ENCODE data around the gene FLACC1.
"Not testable (repeated sequence)": the region's sequence is repeated elsewhere in the genome, so short reads cannot be mapped to it uniquely, and the experiment has no call there.

FLACC1 gene

DNA sequence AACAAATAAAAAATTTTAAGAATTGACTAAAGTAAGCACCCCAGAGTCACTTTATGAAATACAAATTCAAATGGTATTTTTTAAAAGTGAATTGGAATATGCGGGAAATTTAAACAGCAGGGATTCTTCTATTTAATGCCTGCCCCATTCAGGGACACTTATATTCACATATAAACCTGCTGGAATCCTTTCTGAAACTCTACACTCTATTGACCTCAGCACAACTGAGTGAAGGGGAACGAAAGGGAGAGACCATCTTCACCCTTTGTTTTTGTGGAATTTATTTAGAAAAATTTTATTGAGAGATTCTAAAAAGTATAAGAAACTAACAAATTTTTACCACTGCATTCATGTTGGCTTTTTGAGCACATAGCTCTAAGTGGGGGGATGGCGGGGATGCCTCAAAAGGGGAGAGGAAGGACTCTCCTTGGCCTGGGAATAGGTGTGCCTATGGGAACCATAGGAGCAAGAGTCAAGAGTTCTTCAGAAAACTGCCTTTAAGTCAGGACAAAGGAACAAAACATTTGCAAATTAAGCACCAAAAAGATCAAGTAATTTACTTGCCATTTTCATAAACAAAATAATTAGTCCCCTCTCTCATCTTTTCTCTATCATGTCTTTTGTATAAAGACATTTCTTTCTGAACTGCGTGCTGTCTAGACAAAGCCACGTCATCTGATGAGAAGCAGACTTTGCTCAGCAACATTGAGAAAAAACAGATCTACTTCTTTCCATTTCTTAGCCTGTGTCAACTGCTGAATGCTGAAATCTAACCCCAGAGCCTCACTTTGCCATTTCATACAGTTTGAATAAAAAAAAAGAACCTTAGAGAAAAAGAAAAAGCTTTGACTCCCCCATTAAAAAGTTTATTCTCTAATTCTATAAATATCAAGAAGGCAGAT, 21.6 kb upstream of the FLACC1 start:
- Histone ChIP-seq H3K4me1 (no peaks in the 10 kb centered on the region), H3K9me3 (ENCODE audit: control insufficient read depth, low read length) (no peaks in the 10 kb centered on the region), H3K36me3 (ENCODE audit: control insufficient read depth, insufficient read depth, low read length) (no peaks in the 10 kb centered on the region), H3K27ac (no peak overlapping the region), H3K27me3 (ENCODE audit: control insufficient read depth, insufficient read depth, low read length) (no peaks in the 10 kb centered on the region), H2AFZ (no peak overlapping the region), H3K4me2 (ENCODE audit: low read length) (no peak overlapping the region), H3K9ac (no peak overlapping the region), H3K4me3 (ENCODE audit: low read depth, low read length) (no peak overlapping the region), H3K79me2 (no peaks in the 10 kb centered on the region)
- TF ChIP-seq, protein P1, sequence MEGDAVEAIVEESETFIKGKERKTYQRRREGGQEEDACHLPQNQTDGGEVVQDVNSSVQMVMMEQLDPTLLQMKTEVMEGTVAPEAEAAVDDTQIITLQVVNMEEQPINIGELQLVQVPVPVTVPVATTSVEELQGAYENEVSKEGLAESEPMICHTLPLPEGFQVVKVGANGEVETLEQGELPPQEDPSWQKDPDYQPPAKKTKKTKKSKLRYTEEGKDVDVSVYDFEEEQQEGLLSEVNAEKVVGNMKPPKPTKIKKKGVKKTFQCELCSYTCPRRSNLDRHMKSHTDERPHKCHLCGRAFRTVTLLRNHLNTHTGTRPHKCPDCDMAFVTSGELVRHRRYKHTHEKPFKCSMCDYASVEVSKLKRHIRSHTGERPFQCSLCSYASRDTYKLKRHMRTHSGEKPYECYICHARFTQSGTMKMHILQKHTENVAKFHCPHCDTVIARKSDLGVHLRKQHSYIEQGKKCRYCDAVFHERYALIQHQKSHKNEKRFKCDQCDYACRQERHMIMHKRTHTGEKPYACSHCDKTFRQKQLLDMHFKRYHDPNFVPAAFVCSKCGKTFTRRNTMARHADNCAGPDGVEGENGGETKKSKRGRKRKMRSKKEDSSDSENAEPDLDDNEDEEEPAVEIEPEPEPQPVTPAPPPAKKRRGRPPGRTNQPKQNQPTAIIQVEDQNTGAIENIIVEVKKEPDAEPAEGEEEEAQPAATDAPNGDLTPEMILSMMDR (IDR thresholded peaks at IDR 0.05) = no peak

DNA sequence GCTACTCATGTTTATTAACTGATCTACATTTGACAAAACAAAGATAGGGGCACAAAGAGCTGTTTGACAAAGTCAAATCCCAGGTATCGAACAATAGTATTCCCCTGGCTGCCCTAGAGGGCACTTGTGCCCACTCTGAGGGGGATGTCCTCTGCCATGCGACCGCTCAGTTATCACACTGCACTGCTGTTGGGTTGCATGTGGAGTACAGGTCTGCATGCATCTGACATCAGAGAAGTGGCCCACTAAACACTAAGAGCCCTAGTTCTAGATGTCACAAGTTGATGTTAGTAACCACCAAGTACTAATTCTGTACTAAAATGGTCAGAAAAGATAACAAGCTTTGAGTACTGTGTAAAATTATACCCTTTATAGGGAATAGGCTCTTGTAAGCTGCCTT, 20.1 kb upstream of the FLACC1 start:
- Histone ChIP-seq H3K27ac (no peak overlapping the region), H3K27me3 (ENCODE audit: control insufficient read depth, insufficient read depth, low read length) (no peaks in the 10 kb centered on the region), H3K9ac (no peak overlapping the region), H3K4me3 (ENCODE audit: low read depth, low read length) (no peak overlapping the region), H3K9me3 (ENCODE audit: control insufficient read depth, low read length) (no peaks in the 10 kb centered on the region), H2AFZ (no peak overlapping the region), H3K4me2 (ENCODE audit: low read length) (no peak overlapping the region), H3K79me2 (peaks cover 4% of the 10 kb centered on the region), H3K36me3 (ENCODE audit: control insufficient read depth, insufficient read depth, low read length) (no peaks in the 10 kb centered on the region), H3K4me1 (no peaks in the 10 kb centered on the region)
- TF ChIP-seq, protein P1 (IDR thresholded peaks at IDR 0.05) = no peak

DNA sequence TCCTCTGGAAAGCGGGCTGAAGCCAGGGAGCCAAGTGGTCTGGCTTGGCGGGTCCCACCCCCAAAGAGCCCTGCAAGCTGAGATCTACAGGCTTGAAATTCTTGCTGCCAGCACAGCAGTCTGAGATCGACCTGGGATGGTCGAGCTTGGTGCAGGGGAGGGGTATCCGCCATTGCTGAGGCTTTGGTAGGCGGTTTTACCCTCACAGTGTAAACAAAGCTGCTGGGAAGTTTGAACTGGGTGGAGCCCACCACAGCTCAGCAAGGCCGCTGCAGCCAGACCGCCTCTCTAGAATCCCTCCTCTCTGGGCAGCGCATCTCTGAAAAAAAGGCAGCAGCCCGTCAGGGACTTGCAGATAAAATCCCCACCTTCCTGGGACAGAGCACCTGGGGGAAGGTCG, 12.6 kb upstream of the FLACC1 start:
- H3K4me1 ChIP-seq = no peaks in the 10 kb centered on the region
- no peak overlapping the region for H3K27ac ChIP-seq
- TF ChIP-seq, protein P1 (IDR thresholded peaks at IDR 0.05) = no peak
- H3K9me3 ChIP-seq (ENCODE audit: control insufficient read depth, low read length) = no peaks in the 10 kb centered on the region
- H3K27me3 ChIP-seq (ENCODE audit: control insufficient read depth, insufficient read depth, low read length) = no peaks in the 10 kb centered on the region
- H2AFZ ChIP-seq = no peak overlapping the region
- H3K9ac ChIP-seq = no peak overlapping the region
- no peak overlapping the region for H3K4me2 ChIP-seq (ENCODE audit: low read length)
- H3K79me2 ChIP-seq = peaks cover 6% of the 10 kb centered on the region
- no peak overlapping the region for H3K4me3 ChIP-seq (ENCODE audit: low read depth, low read length)
- no peaks in the 10 kb centered on the region for H3K36me3 ChIP-seq (ENCODE audit: control insufficient read depth, insufficient read depth, low read length)

DNA sequence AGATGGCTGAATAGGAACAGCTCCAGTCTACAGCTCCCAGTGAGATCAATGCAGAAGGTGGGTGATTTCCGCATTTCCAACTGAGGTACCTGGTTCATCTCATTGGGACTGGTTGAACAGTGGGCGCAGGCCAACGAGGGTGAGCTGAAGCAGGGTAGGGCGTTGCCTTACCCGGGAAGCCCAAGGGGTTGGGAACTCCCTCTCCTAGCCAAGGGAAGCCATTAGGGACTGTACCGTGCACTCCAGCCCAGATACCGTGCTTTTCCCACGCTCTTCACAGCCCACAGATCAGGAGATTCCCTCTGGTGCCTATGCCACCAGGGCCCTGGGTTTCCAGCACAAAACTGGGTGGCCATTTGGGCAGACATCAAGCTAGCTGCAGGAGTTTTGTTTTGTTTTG, 12.2 kb upstream of the FLACC1 start:
- not testable (repeated sequence) for H3K79me2 ChIP-seq; H3K27ac ChIP-seq; H3K9me3 ChIP-seq (ENCODE audit: control insufficient read depth, low read length); H3K4me2 ChIP-seq (ENCODE audit: low read length); H3K27me3 ChIP-seq (ENCODE audit: control insufficient read depth, insufficient read depth, low read length); H2AFZ ChIP-seq; H3K9ac ChIP-seq; H3K36me3 ChIP-seq (ENCODE audit: control insufficient read depth, insufficient read depth, low read length); H3K4me3 ChIP-seq (ENCODE audit: low read depth, low read length); H3K4me1 ChIP-seq

DNA sequence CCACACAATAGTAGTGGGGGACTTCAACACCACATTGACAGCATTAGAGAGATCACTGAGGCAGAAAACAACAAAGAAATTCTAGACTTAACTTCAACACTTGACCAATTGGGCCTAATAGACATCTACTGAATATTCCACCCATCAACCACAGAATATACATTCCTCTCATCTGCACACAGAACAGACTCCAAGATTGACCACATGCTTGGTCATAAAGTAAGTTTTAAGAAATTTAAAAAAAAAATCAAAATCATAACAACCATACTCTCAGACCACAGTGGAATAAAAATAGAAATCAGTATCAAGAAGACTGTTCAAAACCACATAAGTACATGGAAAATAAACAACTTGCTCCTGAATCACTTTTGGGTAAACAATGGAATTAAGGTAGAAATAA, 9.0 kb upstream of the FLACC1 start:
- H3K4me1 ChIP-seq = no peaks in the 10 kb centered on the region
- no peaks in the 10 kb centered on the region for H3K36me3 ChIP-seq (ENCODE audit: control insufficient read depth, insufficient read depth, low read length)
- no peak overlapping the region for H2AFZ ChIP-seq
- no peak overlapping the region for H3K27ac ChIP-seq
- no peaks in the 10 kb centered on the region for H3K79me2 ChIP-seq
- H3K4me2 ChIP-seq (ENCODE audit: low read length) = no peak overlapping the region
- H3K9me3 ChIP-seq (ENCODE audit: control insufficient read depth, low read length) = no peaks in the 10 kb centered on the region
- no peak overlapping the region for H3K9ac ChIP-seq
- TF ChIP-seq, protein P1 (IDR thresholded peaks at IDR 0.05) = no peak
- no peaks in the 10 kb centered on the region for H3K27me3 ChIP-seq (ENCODE audit: control insufficient read depth, insufficient read depth, low read length)
- H3K4me3 ChIP-seq (ENCODE audit: low read depth, low read length) = no peak overlapping the region
